Kidney epithelial cell (primary cell): Measurements from ENCODE around the gene RRP8. TPM values are rescaled to one million over a fixed set of nuclear protein-coding genes. Genes with fewer than 3 reads are reported as not detected.

Experiments
- DNase-seq: peaks from one replicate; pipeline ENCODE4 v3.0.0-alpha.2; 2010; ENCODE audit warnings: low read depth
- H3K27me3 ChIP-seq: 2 replicates; pipeline ENCODE4 v1.6.0; 2011; ENCODE audit warnings: low read length; ENCODE audit not compliant: control insufficient read depth, insufficient read depth
- H3K36me3 ChIP-seq: 2 replicates; pipeline ENCODE4 v1.5.1; 2011; ENCODE audit warnings: low read length; ENCODE audit not compliant: control insufficient read depth, insufficient read depth
- H3K4me3 ChIP-seq: 2 replicates; pipeline ENCODE4 v1.5.1; 2011; ENCODE audit warnings: low read depth, mild to moderate bottlenecking, control low read depth, low read length
- CTCF ChIP-seq: IDR thresholded peaks from 2 replicates; pipeline ENCODE4 v1.5.1; 2011; ENCODE audit warnings: mild to moderate bottlenecking, moderate library complexity, low read length, control low read depth, inconsistent platforms; ENCODE audit not compliant: insufficient read depth, poor library complexity, severe bottlenecking
- total RNA-seq: library from RNA; depleted of rRNA; stranded (reverse); fragments of >200 nt; gene quantifications from 2 replicates; pipeline ENCODE4 v1.2.3, GENCODE V29; 2015

The RRP8 gene
- total RNA-seq, 1 donor from 2014 or later: 26.4 TPM

DNA sequence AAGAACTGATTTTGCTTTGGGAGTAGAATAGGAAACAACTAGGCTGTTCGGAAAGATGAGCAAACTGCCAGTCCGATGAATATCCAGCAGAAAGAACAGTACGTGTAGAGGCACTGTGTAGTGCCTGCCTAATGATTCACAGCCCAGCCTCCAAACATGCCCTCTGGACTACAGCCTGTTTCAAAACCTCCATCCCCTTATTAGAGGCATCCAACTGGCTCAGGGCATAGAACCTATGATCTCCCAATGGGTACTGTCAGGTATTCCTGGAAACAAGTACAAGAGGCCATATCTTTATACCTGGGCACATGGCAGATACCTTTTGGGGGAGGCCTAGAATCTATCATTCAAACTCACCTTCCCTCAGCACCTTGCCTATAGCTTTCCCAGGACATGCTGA is 4.9 kb downstream of the RRP8 start:
- H3K36me3 ChIP-seq: peaks cover 4% of the 10 kb centered on the region
- no peak for DNase-seq

DNA sequence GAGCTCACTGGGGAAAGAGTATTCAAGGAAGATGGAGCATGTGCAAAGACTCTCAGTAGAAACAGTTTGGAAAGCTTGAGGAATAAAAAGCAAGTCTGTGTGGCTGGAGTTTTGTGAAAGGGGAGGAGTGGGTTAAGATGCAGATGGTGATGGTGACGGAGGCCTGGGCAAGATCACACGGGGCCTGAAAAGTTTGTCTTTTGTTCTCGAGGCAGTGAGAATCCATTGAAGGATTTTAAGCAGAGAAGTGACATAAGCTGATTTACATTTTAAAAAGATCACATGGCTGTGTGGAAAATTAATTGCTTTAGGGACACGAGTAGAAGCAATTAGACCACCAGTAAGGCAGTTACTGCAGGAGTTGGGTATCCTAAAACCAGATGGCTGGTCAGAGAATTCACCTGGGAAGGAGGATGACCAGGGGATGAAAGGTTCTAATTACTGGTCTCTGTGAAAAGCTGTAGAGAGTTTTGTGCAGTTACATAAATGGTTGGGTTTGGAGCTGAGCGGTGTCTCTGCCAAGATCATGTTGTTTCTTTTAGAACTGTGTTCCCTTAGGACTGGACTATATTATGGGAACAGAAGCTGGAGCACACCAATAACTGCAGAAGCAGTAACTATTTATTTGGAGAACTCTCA is 7.1 kb downstream of the RRP8 start:
- no peak for DNase-seq
- H3K36me3 ChIP-seq: peaks cover 4% of the 10 kb centered on the region
- no peak for TF ChIP-seq CTCF
- H3K4me3 ChIP-seq: no peak overlapping the region
- no peaks in the 10 kb centered on the region for H3K27me3 ChIP-seq

More for the DNA sequence above, 4.9 kb downstream of the RRP8 start:
- TF ChIP-seq CTCF: no peak
- no peaks in the 10 kb centered on the region for H3K27me3 ChIP-seq
- H3K4me3 ChIP-seq: no peak overlapping the region

DNA sequence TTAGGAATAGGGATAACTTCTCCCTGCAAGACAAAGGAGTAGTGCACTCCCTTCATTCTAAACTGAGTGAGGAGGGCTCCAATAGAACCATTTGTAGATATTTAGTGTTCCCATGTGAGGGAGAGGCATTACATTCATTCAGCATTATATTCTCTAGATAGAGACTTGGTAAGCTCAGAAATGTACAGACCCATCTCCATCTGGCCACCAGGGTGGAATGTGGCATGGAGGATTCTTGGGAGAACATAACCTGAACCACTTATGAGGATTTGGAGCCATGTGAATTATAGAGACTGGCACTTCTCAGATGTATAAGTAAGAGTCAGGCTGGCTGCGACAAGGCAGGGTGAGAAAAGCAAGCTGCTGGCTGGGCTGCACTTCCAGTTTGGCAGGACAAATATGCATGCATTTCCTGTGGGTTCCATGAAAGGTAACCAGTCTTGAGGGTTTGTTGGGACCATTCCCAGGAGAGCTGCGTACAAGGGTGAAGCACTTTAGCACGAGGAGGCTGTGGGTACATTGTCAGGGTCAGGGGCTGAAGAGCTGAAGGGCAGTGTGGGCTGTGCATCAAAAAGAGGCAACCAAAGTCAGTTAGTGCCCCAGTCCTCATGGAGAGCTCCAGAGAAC is 9.2 kb downstream of the RRP8 start:
- TF ChIP-seq CTCF: no peak
- Histone ChIP-seq H3K4me3 (no peak overlapping the region), H3K36me3 (peaks cover 1% of the 10 kb centered on the region), H3K27me3 (no peaks in the 10 kb centered on the region)
- no peak for DNase-seq

GRCh38 chr11:6588018-6588417 is 15.4 kb downstream of the RRP8 start:
- DNase-seq: no peak
- no peaks in the 10 kb centered on the region for H3K27me3 ChIP-seq
- H3K36me3 ChIP-seq: no peaks in the 10 kb centered on the region
- TF ChIP-seq CTCF: no peak
- no peak overlapping the region for H3K4me3 ChIP-seq

GRCh38 chr11:6587360-6587953 is 16.0 kb downstream of the RRP8 start:
- no peak for DNase-seq
- no peaks in the 10 kb centered on the region for H3K36me3 ChIP-seq
- H3K27me3 ChIP-seq: no peaks in the 10 kb centered on the region
- no peak for TF ChIP-seq CTCF
- H3K4me3 ChIP-seq: no peak overlapping the region
